Loucy (cell line): Measurements from ENCODE around the gene ACAP1.

Source experiments
- EZH2phosphoT487 ChIP-seq: fragments of 200-600 bp; IDR thresholded peaks from 2 replicates; pipeline ENCODE4 v1.6.1; 2018; ENCODE audit warnings: antibody characterized with exemption, mild to moderate bottlenecking, moderate library complexity, borderline replicate concordance
- TF ChIP-seq, protein P1 (sequence below): fragments of 200-600 bp; sonication (generic); conservative IDR thresholded peaks from 2 replicates; pipeline ENCODE4 v1.5.1; 2014; ENCODE audit warnings: mild to moderate bottlenecking, antibody characterized with exemption, low read length

GRCh38 chr17:7309628-7310027 is 26.7 kb upstream of the ACAP1 start:
- TF ChIP-seq, protein P1, sequence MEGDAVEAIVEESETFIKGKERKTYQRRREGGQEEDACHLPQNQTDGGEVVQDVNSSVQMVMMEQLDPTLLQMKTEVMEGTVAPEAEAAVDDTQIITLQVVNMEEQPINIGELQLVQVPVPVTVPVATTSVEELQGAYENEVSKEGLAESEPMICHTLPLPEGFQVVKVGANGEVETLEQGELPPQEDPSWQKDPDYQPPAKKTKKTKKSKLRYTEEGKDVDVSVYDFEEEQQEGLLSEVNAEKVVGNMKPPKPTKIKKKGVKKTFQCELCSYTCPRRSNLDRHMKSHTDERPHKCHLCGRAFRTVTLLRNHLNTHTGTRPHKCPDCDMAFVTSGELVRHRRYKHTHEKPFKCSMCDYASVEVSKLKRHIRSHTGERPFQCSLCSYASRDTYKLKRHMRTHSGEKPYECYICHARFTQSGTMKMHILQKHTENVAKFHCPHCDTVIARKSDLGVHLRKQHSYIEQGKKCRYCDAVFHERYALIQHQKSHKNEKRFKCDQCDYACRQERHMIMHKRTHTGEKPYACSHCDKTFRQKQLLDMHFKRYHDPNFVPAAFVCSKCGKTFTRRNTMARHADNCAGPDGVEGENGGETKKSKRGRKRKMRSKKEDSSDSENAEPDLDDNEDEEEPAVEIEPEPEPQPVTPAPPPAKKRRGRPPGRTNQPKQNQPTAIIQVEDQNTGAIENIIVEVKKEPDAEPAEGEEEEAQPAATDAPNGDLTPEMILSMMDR = no peak
- no peak for TF ChIP-seq EZH2phosphoT487
